ENCODE measurements around the gene TPR.

The TPR gene

GRCh38 chr1:186303911-186304310 lies 71.1 kb downstream of the TPR start:
- no peak for DNase-seq (ENCODE audit: low read depth)
- no peak for TF ChIP-seq CTCF (conservative IDR thresholded peaks at IDR 0.05; ENCODE audit: control insufficient read depth, insufficient read depth, low read depth, low read length)
- no peak overlapping the region for H3K4me3 ChIP-seq (ENCODE audit: control insufficient read depth, low read depth, low read length)

DNA sequence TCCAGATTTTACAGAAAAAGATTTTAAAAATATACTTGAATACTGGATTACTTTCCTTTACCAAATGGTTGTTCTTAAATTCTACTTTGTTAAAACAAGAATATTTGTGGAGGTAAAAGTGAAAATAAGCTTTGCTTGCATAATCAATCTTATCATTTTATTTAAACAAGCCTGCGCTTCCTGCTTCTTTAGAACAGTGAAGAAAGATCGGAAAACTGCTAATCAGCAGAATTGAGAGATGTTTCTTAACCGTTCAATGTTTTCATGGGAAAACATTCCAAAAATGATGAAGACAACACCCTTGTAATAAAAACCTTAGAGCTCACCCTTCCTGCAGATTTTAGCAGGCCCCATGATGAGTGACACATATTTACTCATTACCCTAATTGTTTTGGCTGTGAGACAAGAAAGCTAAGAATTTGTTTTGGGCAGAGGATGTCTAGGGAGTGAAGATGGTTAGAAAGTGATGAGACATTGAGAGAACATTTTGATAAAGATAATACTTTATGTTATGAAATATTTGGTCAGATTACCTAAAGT lies 72.6 kb downstream of the TPR start:
- TF ChIP-seq CTCF (conservative IDR thresholded peaks at IDR 0.05; ENCODE audit: control insufficient read depth, insufficient read depth, low read depth, low read length) = no peak
- no peak overlapping the region for H3K4me3 ChIP-seq (ENCODE audit: control insufficient read depth, low read depth, low read length)
- DNase-seq (ENCODE audit: low read depth) = peak; percentile 24

GRCh38 chr1:186301448-186301847 lies 73.6 kb downstream of the TPR start:
- no peak overlapping the region for H3K4me3 ChIP-seq (ENCODE audit: control insufficient read depth, low read depth, low read length)
- no peak for DNase-seq (ENCODE audit: low read depth)
- TF ChIP-seq CTCF (conservative IDR thresholded peaks at IDR 0.05; ENCODE audit: control insufficient read depth, insufficient read depth, low read depth, low read length) = no peak

DNA sequence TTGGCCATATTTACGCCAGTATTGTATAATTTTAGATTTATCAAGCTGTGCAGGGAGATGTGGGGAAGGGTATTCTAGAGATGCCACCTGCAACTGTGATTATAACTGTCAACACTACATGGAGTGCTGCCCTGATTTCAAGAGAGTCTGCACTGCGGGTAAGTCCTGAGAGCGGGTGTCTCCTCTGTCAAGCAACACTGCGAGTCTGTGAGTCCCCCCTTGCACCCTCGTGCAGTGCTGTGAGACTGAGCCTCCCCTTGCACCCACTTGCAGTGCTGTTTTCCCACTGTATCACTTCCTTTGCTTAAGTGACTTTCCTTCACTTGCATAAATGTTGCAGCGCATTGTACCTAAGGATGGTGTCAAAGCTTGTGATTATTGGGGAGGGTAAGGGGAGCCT lies 75.0 kb downstream of the TPR start:
- no peak for TF ChIP-seq CTCF (conservative IDR thresholded peaks at IDR 0.05; ENCODE audit: control insufficient read depth, insufficient read depth, low read depth, low read length)
- no peak for DNase-seq (ENCODE audit: low read depth)
- no peak overlapping the region for H3K4me3 ChIP-seq (ENCODE audit: control insufficient read depth, low read depth, low read length)

DNA sequence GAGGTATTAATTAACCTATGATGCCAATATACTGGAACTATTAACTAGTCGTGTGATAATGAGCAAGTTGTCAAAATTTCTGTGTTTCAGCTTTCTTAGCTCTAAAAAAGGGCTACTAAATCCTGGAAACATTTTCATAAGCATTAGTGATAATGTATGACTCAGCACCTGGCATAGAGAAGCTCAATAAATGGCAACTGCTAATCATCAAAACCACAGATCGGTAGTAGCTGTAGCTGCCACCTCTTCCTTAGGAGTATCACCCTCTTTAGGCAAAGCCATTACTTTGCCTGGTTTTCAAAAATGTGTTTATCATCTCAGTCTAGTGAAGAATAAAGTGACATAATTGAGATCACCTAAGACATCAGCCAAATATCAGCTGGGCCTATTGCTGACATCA lies 75.5 kb downstream of the TPR start:
- no peak for DNase-seq (ENCODE audit: low read depth)

DNA sequence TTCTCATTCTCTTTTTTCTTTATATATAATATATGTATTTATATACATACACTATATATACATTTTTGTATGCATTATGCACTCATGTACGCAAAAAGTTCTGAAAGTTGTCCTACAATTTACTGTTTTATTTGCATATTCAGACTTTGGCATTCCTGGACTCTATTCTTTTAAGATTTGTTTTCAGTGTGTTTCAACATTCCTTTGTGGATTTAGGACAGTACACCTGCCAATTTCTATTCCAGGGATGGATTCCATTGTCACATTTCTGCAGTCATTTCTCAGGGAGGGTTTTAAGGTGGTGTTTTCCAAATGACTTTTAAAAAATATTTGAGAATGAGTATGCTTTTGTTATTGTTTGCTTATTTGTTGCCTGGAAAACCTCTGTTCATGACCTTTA lies 76.2 kb downstream of the TPR start:
- DNase-seq (ENCODE audit: low read depth) = no peak
- TF ChIP-seq CTCF (conservative IDR thresholded peaks at IDR 0.05; ENCODE audit: control insufficient read depth, insufficient read depth, low read depth, low read length) = no peak

More for the DNA sequence above, 75.5 kb downstream of the TPR start:
- no peak for TF ChIP-seq CTCF (conservative IDR thresholded peaks at IDR 0.05; ENCODE audit: control insufficient read depth, insufficient read depth, low read depth, low read length)
- H3K4me3 ChIP-seq (ENCODE audit: control insufficient read depth, low read depth, low read length) = no peak overlapping the region

More for the DNA sequence above, 76.2 kb downstream of the TPR start:
- no peak overlapping the region for H3K4me3 ChIP-seq (ENCODE audit: control insufficient read depth, low read depth, low read length)

All from fibroblast of mammary gland (primary cell).